GM21360 (cell line): ENCODE data around the gene CALM3.

ENCODE experiments used
- ATAC-seq: cut with Tn5 transposase; IDR thresholded peaks from one replicate; pipeline ENCODE4 v1.9.1; 2021; ENCODE audit warnings: mild to moderate bottlenecking, moderate library complexity; ENCODE audit not compliant: unreplicated experiment

The CALM3 gene

DNA sequence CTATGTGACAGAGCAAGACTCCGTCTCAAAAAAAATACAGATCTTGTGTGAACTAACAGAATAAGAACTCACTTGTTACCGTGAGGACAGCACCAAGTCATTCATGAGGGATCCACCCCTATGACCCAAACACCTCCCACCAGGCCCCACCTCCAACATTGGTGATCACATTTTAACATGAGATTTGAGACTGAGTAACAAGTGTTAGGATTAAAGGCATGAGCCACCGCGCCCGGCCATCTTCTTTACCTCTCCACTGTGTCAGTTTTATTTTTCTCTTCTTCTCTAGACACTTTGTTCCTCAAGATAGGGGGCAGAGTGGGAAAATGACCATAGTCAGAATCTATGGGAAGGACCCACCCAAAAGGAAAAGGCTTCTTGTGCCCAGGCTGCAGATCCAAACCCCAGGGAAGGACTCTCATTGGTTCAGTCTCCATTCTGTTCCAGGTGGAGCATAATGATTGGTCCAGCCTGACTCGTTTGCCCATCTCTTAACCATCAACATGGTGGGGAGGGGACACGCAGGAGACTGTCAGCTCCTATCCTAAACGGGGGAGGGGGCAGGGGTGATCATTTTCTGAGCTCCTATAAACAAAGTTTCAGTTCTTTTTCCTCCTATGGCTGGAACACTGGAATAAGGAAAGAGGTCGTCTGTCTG, 1.3 kb upstream of the CALM3 start:
- no peak for ATAC-seq

GRCh38 chr19:46600384-46601317, 479 bp upstream of the CALM3 start:
- ATAC-seq: peak; percentile 76

DNA sequence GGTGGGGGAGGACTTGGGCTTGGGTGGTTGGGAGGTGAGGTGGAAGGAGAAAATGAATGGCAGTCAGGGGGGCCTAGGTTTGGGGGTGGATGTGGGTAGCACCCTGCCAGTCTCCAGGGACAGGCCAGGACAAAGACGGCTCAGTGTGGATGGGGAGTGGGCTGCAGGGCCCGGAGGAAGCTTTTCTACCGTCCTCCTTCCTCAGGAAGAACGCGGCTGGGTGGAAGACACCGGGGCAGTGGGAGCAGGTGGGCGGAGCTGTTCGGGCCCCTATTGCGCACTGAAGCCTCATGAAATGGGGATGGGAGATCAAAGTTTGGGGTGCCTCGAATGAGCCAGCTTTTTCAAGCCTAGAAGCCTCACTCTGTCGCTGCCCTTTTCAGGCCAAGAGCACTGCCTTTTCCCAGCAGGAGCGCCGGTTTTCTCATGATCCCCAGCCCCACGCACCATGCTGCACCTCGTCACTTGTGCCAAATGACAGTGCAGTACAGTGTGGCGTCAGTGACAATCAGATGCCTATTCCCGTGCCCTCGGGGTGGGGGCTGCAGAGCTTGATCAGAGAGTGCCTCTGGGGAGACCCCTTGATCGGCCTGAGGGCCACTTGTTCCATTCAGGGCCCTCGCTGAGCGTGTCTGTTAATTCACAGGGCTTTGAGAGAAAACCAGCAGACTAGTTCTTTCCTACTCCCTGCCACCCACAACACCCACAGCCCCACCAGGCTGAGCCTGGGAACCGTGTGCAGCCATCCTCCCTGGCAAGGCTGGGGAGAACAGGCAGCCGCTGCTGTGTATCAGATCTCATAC, 1.5 kb downstream of the CALM3 start:
- no peak for ATAC-seq

DNA sequence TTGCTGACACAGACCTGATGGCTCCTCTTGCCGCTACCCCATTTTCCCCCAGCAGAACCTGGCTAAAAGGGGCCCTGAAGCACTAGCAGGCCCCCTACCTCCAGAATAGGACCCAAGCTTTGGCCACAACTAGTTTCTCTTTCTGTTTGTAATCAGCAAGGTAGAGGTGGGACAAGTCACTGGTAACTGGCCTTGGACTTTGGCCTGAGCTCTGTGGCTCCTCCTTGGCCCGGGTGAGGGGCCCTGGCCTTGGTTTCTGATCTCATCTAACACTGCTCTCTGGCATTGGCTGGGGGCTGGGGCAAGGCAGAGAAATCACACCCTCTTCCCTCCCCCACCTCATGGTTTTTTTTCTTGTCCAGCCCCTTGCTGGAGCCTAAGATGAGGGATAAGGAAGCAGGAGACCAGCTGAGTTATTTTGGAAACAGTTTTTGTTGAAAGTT, 2.1 kb downstream of the CALM3 start:
- ATAC-seq: no peak

GRCh38 chr19:46603752-46604231, 2.7 kb downstream of the CALM3 start:
- no peak for ATAC-seq

DNA sequence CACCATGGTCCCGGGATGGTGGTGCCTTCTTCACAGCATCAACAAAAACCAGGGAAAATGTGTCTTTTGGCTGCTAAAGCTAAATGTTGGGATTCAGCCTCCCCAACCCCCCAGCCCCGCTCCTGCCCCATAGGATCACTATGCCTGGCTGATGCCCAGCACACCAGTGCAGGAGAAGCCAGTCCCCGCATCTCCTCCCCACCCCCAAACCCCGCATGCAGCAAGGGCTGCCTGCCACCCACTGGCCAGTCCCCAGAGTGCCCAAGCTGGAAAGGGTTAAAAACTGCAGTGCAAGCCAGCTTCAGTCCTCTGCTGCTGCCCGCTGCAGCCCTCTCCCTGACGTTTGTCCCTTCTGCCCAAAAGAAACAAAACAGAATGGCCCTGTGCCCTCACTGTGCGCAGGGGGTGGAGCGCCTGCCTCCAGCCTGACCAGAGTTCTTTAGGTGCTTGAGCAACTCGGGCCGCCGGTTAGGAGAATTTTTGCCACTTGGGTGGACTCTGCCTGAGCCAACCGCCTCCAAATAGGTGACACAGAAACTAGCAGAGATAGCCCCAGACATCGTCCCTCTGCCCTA, 3.7 kb downstream of the CALM3 start:
- ATAC-seq: no peak

- ATAC-seq: no peak
Observed at GRCh38 chr19:46605356-46605821, 4.3 kb downstream of the CALM3 start.

DNA sequence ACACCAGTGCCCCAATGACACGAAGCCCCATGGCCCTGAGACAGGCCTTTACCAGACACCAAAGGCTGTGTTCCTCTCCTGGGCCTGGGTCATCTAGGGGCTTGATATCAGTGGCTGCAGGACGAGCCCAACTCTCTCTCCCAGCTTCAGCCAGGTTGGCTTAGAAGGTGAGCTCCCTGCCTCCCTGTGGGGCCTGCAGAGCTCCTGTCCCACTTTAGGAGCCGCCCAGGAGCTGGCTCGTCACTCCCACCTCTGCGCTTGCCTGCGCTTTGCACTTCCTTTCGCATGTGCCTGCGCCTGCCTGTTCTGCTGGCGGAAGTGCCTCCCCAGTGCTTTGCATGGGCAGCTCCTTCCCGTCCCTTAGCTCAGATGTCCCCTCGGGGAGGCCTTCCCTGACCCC, 4.9 kb downstream of the CALM3 start:
- no peak for ATAC-seq

GRCh38 chr19:46606681-46607447, 5.7 kb downstream of the CALM3 start:
- no peak for ATAC-seq

DNA sequence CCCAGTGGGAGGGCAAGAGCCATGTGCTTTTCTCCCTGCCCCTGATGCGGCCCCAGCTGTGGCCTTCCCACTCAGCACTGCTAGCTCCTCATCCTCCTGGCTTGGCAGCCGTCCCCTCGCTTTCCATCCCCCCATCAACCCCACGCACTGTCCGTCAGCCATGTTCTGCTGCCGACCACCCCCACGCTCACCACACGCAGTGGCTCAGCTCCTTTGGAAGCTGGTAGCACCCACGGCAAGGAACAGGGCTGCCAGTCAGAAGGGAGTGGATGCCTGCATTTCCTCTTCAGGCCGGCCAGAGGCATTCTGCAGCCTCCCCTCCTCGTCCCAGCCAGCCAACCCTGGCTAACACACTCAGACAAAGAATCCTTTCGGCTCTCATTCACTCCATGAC, 6.3 kb downstream of the CALM3 start:
- ATAC-seq: no peak

GRCh38 chr19:46608178-46608577, 7.0 kb downstream of the CALM3 start:
- no peak for ATAC-seq

- ATAC-seq: no peak
Observed at GRCh38 chr19:46608581-46609345, 7.6 kb downstream of the CALM3 start.

GRCh38 chr19:46609511-46610412, 8.6 kb downstream of the CALM3 start:
- ATAC-seq: no peak

GRCh38 chr19:46610413-46610775, 9.3 kb downstream of the CALM3 start:
- no peak for ATAC-seq

DNA sequence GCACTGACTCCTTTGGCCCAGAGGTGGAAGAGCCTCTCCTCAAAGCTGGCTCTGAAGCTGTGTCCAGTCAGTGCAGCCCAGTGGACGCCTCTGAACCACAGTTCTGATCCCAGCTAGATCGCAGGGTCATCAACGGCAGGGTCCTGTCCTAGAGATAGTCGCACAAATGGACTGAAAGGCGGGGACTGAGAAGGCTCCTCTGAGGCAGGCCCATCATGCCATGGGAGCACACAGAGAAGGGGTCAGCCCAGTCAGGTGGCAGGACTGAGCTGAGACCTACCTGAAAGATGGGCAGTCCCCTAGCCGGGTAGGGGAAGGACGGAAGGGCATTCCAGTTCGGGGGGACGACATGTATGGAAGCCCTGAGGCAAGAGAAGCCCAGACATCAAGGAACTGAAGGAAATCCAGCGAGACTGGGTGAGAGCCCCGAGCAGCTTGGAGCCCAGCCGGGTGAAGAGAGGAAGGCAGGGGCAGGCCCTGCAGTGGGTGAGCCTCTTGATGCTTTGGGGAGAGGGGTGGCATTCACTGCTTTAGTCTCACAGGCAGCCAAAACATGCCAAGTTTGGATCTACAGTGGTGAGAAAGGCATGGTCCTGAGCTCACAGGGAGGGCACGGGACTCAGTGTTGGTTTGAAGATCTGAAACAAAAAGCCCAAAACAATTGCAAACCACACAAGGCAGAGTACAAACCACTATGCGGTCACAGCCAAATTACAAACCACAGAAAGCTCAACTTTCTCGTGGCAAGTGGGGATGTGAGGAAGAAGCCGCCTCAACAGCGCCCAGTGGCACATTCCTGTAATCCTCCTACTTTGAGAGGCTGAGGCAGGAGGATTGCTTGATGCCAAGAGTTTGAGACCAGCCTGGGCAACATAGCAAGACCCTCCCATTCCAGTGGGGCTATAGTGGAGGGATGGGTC, 10.0 kb downstream of the CALM3 start:
- ATAC-seq: no peak

DNA sequence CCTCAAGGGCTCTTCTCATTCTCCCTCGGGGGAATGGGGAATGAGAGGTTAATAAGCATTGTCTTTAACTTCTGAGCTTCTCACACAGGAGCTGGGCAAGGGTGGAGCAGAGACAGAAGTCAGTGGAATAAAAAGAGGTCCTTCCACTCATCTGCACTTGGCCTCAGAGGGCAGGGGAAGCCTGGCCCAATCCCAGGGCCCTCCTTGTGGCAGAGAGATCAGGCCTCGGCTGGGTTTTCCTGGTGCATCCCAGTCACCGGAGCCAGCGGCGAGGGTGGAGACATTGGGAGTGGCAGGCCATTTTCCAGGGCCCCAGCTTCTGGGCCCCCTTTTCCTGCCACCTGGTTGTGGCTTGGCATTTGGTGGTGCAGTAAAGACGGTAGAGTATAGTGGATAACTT, 10.6 kb downstream of the CALM3 start:
- ATAC-seq: no peak

GRCh38 chr19:46613525-46613924, 12.4 kb downstream of the CALM3 start:
- ATAC-seq: no peak
